Ureter (tissue), 1 donor: ENCODE results near the gene TBC1D9. TPM values are rescaled to one million over a fixed set of nuclear protein-coding genes. Genes with fewer than 3 reads are reported as not detected.
"Not testable (repeated sequence)": the region's sequence is repeated elsewhere in the genome, so short reads cannot be mapped to it uniquely, and the experiment has no call there.

Experiments used
- DNase-seq: peaks from one replicate; pipeline ENCODE4 v3.0.0-alpha.2; 2020; ENCODE audit warnings: low spot score
- total RNA-seq: library from RNA; stranded (reverse); gene quantifications from one replicate; pipeline ENCODE4 v1.2.4, GENCODE V29; 2023
- donor health status: DM: yes; HTN: yes; CAD: no.

The TBC1D9 gene
- total RNA-seq, 1 donor from 2014 or later, result 64.3 TPM

GRCh38 chr4:140754918-140755773 is 1.0 kb downstream of the TBC1D9 start:
- DNase-seq, result no peak

- DNase-seq, result no peak
Measured at GRCh38 chr4:140753329-140753728, 2.9 kb downstream of the TBC1D9 start.

- DNase-seq, result no peak
Measured at GRCh38 chr4:140752291-140753068, 3.7 kb downstream of the TBC1D9 start.

- DNase-seq, result no peak
Measured at GRCh38 chr4:140750470-140750869, 5.7 kb downstream of the TBC1D9 start.

GRCh38 chr4:140748171-140748570 is 8.0 kb downstream of the TBC1D9 start:
- no peak for DNase-seq

- not testable (repeated sequence) for DNase-seq
Measured at GRCh38 chr4:140746546-140746945, 9.6 kb downstream of the TBC1D9 start.

GRCh38 chr4:140744421-140744820 is 11.8 kb downstream of the TBC1D9 start:
- DNase-seq, result no peak

- no peak for DNase-seq
Measured at GRCh38 chr4:140743194-140743931, 12.8 kb downstream of the TBC1D9 start.

GRCh38 chr4:140742838-140743193 is 13.4 kb downstream of the TBC1D9 start:
- DNase-seq, result no peak

- no peak for DNase-seq
Measured at GRCh38 chr4:140740906-140741670, 15.1 kb downstream of the TBC1D9 start.

GRCh38 chr4:140740422-140740821 is 15.8 kb downstream of the TBC1D9 start:
- DNase-seq, result no peak

GRCh38 chr4:140739971-140740370 is 16.2 kb downstream of the TBC1D9 start:
- no peak for DNase-seq

GRCh38 chr4:140738139-140738538 is 18.0 kb downstream of the TBC1D9 start:
- no peak for DNase-seq

- DNase-seq, result no peak
Measured at GRCh38 chr4:140736669-140737343, 19.4 kb downstream of the TBC1D9 start.

- DNase-seq, result no peak
Measured at GRCh38 chr4:140735779-140736391, 20.3 kb downstream of the TBC1D9 start.

GRCh38 chr4:140735317-140735716 is 20.9 kb downstream of the TBC1D9 start:
- no peak for DNase-seq

GRCh38 chr4:140732780-140733179 is 23.4 kb downstream of the TBC1D9 start:
- DNase-seq, result no peak

GRCh38 chr4:140729344-140730049 is 26.7 kb downstream of the TBC1D9 start:
- DNase-seq, result no peak

GRCh38 chr4:140726776-140727500 is 29.2 kb downstream of the TBC1D9 start:
- no peak for DNase-seq
